ENCODE results near the gene ENPP6. TPM values are rescaled to one million over a fixed set of nuclear protein-coding genes. Genes with fewer than 3 reads are reported as not detected.
A peak's percentile ranks its signal among the peaks of the same experiment; 100 is the strongest.

Gene ENPP6
- total RNA-seq, 1 donor, result not detected

DNA sequence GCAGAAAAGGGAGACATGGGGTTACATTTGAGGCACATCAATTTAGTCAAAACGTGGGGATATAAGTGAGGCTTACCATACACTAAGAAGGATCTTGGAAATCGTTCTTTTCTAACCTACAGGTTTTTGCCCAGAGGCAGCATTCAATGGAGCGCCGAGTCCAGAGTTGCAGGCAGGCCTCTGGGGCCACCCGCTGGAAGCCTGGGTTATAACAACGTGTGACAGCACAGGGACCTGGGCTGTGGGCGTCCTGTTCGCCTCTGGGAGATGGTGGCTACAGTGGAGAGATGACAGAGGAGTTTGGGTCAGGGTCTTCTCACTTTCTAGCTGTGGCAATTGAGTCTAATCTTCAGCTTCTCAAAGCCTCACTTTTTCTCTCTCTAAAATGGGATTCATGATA, 53.9 kb downstream of the ENPP6 start:
- no peak for DNase-seq (ENCODE audit: insufficient read length, low spot score, missing footprints)
- Histone ChIP-seq H3K4me2 (ENCODE audit: insufficient read depth, low read length) (no peak overlapping the region), H2AFZ (ENCODE audit: low read length) (no peak overlapping the region), H3K27ac (ENCODE audit: low read depth, low read length) (no peak overlapping the region), H3K4me1 (ENCODE audit: insufficient read depth, low read length) (no peaks in the 10 kb centered on the region), H3K4me3 (ENCODE audit: insufficient read depth, low read length) (no peak overlapping the region), H4K20me1 (ENCODE audit: insufficient read depth, low read length) (no peaks in the 10 kb centered on the region), H3K36me3 (ENCODE audit: insufficient read depth, low read length) (no peaks in the 10 kb centered on the region), H3K79me2 (ENCODE audit: insufficient read depth, low read length) (no peaks in the 10 kb centered on the region), H3K9me3 (ENCODE audit: low read depth, low read length) (no peaks in the 10 kb centered on the region), H3K27me3 (ENCODE audit: insufficient read depth, low read length) (no peaks in the 10 kb centered on the region)
- TF ChIP-seq, protein P1, sequence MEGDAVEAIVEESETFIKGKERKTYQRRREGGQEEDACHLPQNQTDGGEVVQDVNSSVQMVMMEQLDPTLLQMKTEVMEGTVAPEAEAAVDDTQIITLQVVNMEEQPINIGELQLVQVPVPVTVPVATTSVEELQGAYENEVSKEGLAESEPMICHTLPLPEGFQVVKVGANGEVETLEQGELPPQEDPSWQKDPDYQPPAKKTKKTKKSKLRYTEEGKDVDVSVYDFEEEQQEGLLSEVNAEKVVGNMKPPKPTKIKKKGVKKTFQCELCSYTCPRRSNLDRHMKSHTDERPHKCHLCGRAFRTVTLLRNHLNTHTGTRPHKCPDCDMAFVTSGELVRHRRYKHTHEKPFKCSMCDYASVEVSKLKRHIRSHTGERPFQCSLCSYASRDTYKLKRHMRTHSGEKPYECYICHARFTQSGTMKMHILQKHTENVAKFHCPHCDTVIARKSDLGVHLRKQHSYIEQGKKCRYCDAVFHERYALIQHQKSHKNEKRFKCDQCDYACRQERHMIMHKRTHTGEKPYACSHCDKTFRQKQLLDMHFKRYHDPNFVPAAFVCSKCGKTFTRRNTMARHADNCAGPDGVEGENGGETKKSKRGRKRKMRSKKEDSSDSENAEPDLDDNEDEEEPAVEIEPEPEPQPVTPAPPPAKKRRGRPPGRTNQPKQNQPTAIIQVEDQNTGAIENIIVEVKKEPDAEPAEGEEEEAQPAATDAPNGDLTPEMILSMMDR (IDR thresholded peaks at IDR 0.05; ENCODE audit: extremely low read depth, low read depth, low read length), result peak; percentile 46

DNA sequence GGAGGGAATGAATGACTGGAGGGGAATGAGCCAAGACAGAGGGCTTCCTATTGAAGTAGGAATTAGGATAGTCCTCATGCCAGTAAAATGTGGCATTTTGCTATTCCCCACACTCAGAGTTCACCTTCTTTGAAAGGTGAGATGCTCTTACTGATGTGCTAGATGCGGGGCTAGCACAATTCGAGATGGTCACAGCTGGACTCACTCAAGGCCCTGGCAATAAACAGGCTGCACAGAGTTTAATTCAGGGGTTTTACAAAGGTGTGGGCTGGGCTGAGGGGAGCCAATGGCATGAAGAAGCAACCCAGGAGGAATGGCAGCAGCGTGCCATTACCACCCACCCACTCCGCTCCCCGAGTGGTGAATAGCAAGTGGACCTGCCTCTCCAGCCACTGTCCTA, 55.1 kb downstream of the ENPP6 start:
- Histone ChIP-seq H3K27me3 (ENCODE audit: insufficient read depth, low read length) (no peaks in the 10 kb centered on the region), H2AFZ (ENCODE audit: low read length) (no peak overlapping the region), H3K4me2 (ENCODE audit: insufficient read depth, low read length) (no peak overlapping the region), H4K20me1 (ENCODE audit: insufficient read depth, low read length) (no peaks in the 10 kb centered on the region), H3K4me3 (ENCODE audit: insufficient read depth, low read length) (no peak overlapping the region), H3K36me3 (ENCODE audit: insufficient read depth, low read length) (no peaks in the 10 kb centered on the region), H3K27ac (ENCODE audit: low read depth, low read length) (no peak overlapping the region), H3K4me1 (ENCODE audit: insufficient read depth, low read length) (no peaks in the 10 kb centered on the region), H3K79me2 (ENCODE audit: insufficient read depth, low read length) (no peaks in the 10 kb centered on the region), H3K9me3 (ENCODE audit: low read depth, low read length) (no peaks in the 10 kb centered on the region)
- TF ChIP-seq, protein P1 (IDR thresholded peaks at IDR 0.05; ENCODE audit: extremely low read depth, low read depth, low read length), result no peak
- no peak for DNase-seq (ENCODE audit: insufficient read length, low spot score, missing footprints)

DNA sequence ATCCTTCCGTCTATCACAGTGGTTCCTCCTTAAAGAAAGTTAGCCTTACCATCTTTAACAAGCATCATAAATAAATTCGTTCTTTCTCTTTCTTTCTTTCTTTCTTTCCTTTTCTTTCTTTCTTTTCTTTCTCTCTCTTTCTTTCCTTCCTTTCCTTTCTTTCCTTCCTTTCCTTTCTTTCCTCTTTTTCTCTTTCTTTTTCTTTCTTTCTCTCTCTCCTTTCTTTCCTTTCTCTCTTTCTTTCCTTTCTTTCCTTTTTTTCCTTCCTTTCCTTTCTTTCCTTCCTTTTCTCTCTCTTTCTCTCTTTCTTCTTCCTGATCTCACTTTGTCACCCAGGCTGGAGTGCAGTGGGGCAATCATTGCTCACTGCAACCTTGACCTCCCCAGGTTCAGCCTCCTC, 60.4 kb downstream of the ENPP6 start:
- no peaks in the 10 kb centered on the region for H3K9me3 ChIP-seq (ENCODE audit: low read depth, low read length)
- H4K20me1 ChIP-seq (ENCODE audit: insufficient read depth, low read length), result no peaks in the 10 kb centered on the region
- H3K27ac ChIP-seq (ENCODE audit: low read depth, low read length), result no peak overlapping the region
- H3K27me3 ChIP-seq (ENCODE audit: insufficient read depth, low read length), result no peaks in the 10 kb centered on the region
- no peak for DNase-seq (ENCODE audit: insufficient read length, low spot score, missing footprints)
- H3K4me1 ChIP-seq (ENCODE audit: insufficient read depth, low read length), result no peaks in the 10 kb centered on the region
- no peaks in the 10 kb centered on the region for H3K36me3 ChIP-seq (ENCODE audit: insufficient read depth, low read length)
- no peak overlapping the region for H2AFZ ChIP-seq (ENCODE audit: low read length)
- TF ChIP-seq, protein P1 (IDR thresholded peaks at IDR 0.05; ENCODE audit: extremely low read depth, low read depth, low read length), result no peak
- H3K79me2 ChIP-seq (ENCODE audit: insufficient read depth, low read length), result no peaks in the 10 kb centered on the region
- no peak overlapping the region for H3K4me3 ChIP-seq (ENCODE audit: insufficient read depth, low read length)
- H3K4me2 ChIP-seq (ENCODE audit: insufficient read depth, low read length), result no peak overlapping the region

DNA sequence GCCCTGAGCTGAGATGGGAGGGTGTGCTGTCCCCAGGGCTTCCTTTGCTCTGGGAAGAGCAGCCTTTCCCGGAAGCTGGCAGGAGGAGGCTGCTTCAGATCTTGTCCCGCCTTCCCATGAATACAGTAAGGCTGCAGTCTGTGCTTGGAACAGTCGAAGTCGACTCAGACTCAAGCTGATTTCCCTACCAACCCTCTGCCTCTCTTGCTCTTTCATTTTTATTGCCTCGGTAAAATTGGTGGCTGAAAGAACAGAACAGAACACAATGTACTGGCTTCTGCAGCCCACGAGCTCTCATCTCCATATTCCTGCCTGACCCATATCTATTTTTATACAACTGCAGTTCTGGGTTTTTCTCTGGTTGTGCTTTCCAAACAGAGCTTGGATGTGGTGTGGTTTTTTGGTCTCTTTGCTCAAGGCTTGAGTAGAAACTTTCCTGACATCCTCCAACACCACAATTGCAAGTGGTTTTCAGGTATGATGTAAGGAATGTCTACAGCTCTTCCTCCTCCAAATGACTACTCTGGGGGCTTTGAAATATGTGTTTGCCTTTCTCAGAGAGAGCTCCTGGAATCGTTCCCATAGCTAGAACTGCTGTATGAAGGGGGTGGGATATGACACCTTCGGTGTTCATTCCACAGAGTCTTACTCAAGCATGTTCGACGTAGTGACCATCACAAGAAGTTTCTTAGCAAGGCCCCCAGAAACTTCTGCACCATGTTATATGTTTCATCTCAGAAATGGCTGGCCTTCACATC, 61.3 kb downstream of the ENPP6 start:
- Histone ChIP-seq H4K20me1 (ENCODE audit: insufficient read depth, low read length) (no peaks in the 10 kb centered on the region), H3K79me2 (ENCODE audit: insufficient read depth, low read length) (no peaks in the 10 kb centered on the region), H3K4me1 (ENCODE audit: insufficient read depth, low read length) (no peaks in the 10 kb centered on the region), H3K27me3 (ENCODE audit: insufficient read depth, low read length) (no peaks in the 10 kb centered on the region), H3K36me3 (ENCODE audit: insufficient read depth, low read length) (no peaks in the 10 kb centered on the region), H3K4me2 (ENCODE audit: insufficient read depth, low read length) (no peak overlapping the region), H3K4me3 (ENCODE audit: insufficient read depth, low read length) (no peak overlapping the region), H3K9me3 (ENCODE audit: low read depth, low read length) (no peaks in the 10 kb centered on the region), H3K27ac (ENCODE audit: low read depth, low read length) (no peak overlapping the region), H2AFZ (ENCODE audit: low read length) (no peak overlapping the region)
- DNase-seq (ENCODE audit: insufficient read length, low spot score, missing footprints), result no peak
- TF ChIP-seq, protein P1 (IDR thresholded peaks at IDR 0.05; ENCODE audit: extremely low read depth, low read depth, low read length), result no peak

Measured in osteoblast (primary cell).